ENCODE measurements around the gene RFX2.
A peak's percentile ranks its signal among the peaks of the same experiment; 100 is the strongest.
"Not testable (repeated sequence)": the region's sequence is repeated elsewhere in the genome, so short reads cannot be mapped to it uniquely, and the experiment has no call there.

The RFX2 gene

DNA sequence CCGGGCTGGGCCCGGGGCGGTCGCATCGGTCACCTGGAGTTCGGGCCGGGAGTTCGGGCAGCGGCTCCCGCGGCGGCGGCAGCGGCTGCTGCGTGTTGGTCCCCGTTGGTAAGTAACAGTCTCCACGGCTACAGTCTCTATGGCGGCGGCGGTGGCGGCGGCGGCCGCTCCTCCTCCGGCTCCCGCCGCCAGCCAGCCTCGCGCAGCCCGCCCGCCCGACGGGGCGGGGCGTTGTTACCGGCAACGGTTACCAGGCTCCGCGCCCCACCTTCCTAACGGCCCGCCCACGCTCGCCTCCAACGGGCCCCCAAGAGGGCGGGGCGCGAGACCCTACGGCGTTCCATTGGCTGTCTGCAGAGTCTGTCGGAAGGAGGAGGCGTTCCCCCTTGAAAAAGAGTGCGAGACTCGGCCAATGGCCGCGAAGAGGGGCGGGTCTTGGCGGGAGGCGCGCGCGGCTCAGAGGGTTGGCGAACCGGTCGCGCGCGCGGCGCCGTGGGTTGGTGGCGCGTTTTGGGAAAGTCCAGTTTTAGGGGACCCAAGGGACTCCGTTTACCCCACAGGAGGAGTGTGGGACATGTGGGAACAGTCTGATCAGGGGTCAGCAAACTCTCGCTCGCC, at the start of gene RFX2:
Gene RFX2, minus strand, starts transcription at position 141 of the 618 bp plus-strand sequence. CDS start 63,004 bp downstream, outside the sequence.
- DNase-seq, result peak; percentile 99

DNA sequence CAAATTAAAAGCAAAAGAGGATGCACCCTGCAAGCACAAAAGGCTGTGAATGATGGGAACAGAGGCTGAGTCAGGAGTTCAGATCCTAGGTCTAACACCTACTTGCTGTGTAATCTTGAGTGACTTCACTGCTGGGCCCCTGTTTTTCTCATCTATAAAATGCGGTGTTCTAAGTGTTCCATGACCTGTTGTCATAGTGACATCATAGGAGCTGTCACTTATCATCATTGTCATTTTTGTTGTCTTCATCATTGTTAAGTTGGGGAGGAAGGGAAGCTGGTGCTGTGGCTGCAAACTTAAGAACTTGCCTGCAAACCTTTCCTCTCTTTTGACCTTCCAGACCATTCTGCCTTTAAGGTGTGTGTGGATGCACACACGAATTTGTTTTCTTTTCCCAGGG, 45.7 kb upstream of the RFX2 start:
- DNase-seq, result no peak

DNA sequence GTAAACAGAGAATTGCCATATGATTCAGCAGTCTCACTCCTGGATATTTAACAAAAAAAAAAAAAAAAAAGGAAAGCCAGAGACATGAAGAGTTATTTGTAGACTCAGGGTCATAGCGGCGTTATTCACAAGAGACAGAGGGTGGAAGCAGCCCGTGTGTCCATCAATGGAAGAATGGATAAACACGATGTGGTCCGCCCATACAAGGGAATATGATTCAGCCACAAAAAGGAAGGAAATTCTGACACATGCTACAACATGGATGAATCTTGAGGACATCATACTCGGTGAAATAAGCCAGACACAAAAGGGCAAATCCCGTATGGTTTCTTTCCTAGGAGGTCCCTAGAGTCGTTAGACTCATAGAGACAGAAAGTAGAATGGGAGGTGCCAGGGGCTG, 40.0 kb upstream of the RFX2 start:
- DNase-seq, result no peak

DNA sequence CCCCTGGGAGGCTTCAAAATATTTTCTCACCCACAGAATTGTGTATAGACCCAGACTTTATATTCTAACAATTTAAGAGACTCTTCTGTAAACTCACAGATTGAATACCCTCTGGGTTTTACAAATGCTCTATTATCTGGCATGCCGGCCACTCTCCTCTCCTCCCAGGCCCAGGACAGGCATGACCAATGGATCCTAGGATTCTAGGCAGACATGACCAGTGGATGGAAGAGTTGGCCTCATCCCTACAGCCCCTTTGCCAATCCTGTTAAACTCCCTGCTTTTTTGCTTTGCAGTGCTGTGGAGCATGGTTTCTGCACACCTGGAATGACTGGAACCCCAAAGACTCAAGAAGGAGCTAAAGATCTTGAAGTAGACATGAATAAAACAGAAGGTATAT, 30.9 kb upstream of the RFX2 start:
- DNase-seq, result no peak

DNA sequence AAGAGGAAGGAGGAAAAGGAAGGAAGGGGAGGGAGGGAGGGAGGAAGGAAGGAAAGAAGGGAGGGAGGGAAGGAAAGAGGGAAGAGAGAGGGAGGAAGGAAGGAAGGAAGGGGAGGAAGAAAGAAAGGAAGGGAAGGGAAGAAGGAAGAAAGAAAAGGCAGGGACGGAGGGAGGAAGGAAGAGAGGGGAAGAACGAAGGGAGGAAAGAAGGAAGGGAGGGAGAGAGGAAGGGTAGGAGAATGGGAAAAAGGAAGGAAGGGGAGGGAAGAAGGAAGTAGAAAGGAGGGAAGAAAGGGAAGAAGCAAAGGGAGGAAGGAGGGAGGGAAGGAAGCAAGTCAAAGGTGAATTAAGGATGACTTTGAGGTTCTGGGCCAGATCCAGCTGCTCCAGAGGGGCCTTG, 28.2 kb upstream of the RFX2 start:
- no peak for DNase-seq

DNA sequence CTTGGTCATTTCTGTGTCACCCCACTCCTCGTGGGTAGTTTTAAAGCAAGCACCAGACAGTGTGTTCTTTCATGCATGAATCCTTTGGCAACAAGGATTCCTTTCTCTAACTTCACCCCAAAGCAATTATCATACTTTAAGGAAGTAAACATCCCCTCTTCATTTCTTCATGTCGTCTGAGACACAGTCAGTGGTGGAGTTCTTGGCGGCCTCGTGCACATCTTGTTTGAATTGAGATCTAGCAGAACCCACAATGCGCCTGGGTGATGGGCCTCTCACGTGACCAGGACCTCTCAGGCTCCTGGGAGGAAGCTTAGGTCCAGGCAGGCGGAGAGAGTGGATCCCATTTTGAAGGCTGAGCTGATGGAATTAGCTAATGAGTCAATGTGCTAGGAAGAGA, 27.8 kb upstream of the RFX2 start:
- DNase-seq, result no peak

DNA sequence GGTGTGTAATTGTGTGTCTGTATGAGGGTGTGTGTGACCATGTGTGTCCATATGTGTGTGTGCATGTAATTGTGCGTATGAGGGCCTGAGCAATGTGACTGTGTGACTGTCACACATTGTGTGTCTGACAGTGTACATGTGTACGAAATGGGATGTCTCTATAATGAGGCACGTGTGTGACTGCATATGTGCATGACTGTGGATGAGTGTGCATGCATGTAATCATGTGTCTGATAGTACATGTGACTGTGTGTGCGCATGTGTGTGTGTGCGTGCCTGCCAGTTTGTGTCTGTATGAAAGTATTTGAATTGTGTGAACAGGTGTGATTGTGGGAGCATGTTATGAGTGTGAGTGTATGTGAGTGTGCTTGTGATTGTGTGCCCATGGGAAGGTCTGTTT, 22.9 kb upstream of the RFX2 start:
- no peak for DNase-seq

DNA sequence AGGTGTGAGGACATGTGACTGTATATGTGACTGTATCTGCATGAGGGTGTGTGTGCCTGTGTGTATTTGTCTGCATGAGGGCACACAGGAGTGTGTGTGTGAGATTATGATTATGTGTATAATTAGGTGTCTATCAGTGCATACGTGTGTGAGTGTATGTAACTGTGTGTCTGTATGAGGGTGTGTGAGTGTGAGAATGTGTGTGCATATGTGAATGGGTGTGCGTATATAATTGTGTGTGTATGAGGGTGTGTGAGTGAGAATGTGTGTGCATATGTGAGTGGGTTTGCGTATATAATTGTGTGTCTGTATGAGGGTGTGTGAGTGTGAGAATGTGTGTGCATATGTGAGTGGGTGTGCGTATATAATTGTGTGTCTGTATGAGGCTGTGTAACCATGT, 22.2 kb upstream of the RFX2 start:
- no peak for DNase-seq

DNA sequence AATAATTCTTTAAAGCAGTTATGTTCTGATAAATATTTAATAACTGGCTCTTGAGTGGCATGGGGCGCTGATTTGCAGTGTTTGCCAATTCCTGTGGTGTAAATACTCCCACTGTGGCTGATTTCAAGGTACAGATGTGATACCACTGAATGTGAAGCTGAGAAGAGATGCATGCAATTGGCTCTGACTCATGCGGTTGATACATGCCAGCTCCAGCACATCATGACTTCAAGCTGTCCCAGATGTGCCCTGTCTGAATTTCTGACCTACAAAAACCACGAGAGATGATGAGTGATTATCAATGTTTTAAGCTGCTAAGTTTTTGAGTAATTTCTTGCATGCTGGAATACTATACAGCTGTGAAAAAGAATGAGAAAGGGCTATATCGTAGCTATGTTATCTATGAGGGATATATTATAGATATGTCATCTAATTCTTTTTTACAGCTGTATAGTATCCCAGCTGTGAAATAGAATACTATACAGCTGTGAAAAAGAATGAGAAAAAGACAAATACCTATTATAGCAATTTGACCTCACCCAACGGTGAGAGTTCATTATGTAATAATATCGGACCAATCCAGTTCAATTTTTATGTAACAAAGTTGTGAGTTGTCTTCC, 17.5 kb upstream of the RFX2 start:
- no peak for DNase-seq

DNA sequence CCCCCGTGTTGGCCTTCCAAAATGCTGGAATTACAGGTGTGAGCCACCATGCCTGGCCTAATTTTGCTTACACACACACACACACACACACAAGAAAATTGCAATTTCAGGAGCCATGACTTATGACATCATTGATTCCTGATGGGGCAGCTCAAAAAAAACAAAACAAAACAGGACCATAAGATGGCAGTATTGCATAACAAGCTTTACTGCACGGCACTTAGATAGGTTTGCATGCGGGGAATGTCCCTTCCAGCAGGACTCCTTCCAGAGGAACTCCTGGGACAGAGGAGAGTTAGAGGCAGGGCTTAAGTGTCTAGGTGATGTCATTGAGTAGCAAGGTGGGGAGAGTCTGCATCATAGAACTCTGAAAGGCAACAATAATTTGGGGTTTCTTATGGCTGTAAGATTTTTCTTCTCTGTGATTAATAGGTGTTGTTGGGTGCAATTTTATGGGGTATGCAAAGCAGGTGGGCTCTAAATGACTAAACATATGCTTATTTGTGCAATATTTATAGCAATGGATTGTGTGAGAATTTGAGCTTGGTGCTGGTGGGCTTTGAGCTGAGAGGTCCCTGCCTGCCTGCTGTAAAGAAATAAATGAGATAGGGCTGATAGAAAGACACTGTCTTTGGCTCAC, 16.2 kb upstream of the RFX2 start:
- peak; percentile 66 for DNase-seq

DNA sequence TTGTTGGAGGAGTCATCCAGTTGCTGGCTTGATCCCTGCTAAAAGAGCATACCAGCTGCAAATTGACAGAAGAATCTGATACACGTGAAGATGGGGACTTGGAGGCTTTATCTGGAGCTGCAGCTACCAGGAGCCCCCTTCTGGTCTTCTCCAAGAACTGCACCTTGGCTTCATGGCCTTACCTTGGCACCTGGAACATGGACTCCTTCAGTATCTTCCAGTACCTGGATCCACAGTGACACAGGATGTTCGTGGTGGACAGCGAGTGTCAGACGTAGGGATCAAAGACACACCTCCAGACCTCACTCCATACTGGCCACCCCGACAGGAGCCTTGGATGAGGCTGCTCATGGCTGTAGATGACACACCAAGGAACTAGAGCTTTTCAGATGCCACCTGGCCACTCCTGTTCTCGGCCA, 15.3 kb upstream of the RFX2 start:
- peak; percentile 80 for DNase-seq

DNA sequence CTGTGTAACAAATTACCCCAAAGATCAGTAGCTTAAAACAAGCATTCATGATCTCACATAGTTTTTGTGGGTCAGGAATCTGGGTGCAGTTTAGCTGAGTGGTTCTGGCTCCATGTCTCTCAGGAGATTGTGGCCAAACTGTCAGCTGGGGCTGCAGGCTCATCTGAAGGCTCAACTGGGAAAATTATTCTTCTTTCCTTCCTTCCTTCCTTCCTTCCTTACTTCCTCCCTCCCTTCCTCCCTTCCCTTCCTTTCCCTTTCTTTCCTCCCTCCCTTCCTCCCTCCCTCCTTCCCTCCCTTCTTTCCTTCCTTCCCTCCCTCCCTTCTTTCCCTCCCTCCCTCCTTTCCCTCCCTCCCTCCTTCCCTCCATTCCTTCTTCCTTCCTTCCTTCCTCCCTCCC, 8.7 kb upstream of the RFX2 start:
- no peak for DNase-seq

DNA sequence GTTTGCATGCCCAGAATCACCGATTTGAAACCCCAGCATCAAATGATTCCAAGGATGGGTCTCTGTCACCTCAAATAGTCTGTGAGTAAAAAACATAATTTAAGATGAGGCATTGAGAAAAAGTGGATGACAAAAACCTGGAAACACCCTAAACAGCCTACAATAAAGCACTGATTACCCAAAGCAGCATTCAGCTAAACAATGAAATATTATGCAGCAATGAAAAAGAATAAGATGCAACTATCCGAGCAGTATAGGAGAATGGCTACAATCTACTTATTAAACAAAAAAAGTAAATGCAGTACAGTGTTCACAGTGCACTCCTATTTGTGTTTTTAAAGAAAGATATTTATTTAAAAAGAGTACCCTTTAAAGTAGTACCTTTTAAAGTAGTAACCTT, 7.7 kb upstream of the RFX2 start:
- no peak for DNase-seq

DNA sequence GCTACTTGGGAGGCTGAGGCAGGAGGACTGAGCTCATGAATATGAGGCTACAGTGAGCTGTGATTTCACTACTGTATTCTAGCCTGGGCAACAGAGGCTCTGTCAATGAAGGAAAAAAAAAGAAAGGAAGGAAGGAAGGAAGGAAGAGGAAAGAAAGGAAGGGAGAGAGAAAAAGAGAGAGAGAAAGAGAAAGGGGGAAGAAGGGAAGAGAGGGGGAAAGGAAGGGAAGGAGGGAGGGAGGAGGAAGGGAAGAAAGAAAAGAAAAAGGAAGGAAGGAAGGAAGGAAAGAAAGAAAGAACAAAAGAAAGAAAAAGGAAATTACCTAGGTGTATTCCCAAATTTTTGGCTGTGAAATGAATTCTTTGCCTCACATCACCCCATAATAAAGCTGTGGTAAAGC, 7.2 kb upstream of the RFX2 start:
- no peak for DNase-seq

DNA sequence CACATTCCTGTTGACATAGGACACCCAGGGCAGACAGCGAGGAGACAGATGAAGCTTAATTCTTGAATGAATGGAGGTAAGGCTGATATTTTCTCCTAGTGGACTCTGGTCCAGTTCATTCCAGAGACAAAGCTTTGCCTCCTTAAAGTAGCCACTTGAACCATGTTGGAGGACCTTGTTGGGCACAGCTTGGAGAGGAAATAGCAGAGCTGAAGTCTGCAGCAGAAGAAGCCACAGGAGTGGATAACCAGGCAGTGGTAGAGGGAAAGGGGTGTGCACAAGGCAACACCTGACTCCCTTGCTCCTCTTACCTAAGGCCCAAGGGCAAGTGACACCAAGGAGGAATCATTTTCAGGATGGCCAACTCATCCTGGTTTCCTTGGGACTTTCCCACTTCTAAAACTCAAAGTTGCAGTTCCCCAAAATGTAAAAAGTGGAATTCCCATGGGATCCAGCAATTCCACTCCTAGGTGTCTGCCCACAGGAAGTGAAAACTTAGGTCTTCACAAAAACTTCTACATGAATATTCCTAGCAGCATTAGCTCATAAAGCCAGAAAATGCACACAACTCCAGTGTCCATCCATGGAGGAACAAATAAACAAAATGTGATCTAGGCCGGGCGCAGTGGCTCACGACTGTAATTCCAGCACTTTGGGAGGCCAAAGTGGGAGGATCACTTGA, 6.6 kb upstream of the RFX2 start:
- no peak for DNase-seq

DNA sequence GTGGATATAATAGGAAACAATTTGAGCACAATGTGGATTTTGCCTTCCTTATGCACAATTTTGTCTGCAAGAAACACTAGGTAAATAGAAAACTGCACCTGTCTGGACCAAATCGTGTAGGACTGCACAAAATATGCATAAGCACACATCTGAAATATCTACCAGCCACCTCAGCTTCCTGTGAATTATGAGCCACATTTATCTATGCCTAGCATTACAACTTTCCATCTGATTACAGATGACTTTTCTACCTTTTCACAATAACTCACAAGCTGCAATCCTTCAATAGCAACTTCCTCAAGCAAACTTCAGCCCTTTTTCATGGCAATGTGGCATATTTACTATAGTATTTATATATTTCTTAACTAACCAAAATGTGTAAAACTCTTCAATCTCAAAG, 5.7 kb upstream of the RFX2 start:
- no peak for DNase-seq

DNA sequence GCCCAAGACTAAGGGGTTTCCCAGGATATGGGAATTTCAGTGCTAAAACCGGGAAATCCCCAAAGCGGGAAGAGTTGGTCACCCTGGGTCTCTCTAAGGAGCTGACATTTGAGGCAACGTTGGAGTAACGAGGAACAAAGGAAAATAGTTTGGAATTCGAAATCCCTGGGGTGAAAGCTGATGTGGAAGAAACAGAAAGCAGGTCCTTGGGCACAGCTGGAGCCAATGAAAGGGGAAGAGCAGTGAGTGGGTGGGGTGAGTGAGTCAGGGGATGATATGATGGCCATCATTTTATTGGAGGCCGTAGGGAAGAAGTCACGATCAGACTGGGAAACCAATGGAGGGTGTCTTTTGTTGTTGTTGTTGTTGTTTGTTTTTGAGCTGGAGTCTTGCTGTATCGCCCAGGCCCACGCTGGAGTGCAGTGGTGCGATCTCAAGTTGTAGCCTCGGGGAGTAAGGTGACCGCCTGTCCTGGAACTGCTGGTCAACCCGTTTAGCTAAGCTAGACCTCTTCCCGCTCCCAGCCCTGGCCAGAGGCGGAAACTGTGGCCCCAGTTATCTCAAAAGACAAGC, 3.4 kb upstream of the RFX2 start:
- DNase-seq, result no peak

DNA sequence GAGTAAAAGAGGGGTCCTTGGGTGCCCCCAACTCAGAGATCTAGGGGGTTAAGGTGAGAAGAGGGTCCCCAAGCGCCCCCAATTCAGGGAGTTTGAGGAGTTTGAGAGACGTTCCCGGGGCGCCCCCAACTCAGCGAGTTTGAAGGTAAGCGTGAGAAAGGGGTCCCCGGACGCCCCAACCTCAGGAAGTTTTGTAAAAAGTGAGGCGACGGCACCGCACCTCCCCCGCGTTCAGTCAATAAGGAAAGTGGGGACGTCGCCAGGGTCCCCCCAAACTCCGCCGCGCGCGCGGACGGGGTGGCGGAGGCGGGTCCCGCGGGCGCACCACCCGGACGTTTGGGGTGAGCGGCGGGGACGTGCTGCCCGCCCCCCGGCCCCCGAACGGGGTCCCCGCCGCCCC, 353 bp downstream of the RFX2 start:
- DNase-seq, result no peak

DNA sequence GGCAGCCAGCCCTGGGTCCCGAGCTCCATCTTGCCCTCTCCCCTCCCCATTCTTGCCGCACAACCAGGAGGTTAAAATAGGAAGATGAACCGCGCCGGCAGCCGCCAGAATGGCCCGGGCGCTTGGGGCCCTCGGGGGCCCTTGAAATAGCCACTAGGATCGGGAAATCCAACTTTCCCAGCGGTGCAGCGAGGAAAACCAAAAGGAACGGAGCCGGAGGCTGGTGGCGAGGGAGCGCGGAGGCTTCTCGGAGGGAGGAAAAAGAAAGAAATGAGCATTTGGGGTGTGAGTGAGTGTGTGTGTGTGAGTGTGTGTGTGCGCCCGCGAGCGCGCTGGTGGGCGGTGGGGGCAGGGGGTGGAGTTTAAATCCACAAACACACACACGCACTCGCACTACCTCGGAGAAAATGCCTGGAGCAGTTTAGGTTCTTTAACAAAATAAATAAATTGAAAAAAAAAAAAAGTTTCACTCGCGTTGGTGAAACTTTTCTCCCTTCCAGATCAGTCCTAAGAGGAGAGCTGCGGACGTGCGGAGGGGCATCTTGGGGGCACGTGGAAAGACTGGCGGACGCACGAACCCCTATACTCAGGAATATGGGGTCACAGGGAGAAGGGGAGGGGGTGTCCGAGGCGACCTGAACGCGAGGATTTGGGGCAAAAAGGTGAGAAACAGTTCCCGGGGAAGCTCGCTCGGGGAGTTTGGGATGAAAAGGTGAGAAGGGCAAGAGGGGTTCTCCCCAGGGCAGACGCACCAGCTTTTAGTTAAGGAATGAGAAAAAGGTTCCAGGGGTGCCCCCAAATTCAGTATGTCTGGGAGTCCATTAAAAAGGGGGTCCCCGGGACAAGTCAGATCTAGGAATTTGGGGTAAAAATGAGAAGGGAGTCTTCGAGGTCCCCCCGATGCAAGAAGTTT, 1.3 kb downstream of the RFX2 start:
- DNase-seq, result peak; percentile 58

DNA sequence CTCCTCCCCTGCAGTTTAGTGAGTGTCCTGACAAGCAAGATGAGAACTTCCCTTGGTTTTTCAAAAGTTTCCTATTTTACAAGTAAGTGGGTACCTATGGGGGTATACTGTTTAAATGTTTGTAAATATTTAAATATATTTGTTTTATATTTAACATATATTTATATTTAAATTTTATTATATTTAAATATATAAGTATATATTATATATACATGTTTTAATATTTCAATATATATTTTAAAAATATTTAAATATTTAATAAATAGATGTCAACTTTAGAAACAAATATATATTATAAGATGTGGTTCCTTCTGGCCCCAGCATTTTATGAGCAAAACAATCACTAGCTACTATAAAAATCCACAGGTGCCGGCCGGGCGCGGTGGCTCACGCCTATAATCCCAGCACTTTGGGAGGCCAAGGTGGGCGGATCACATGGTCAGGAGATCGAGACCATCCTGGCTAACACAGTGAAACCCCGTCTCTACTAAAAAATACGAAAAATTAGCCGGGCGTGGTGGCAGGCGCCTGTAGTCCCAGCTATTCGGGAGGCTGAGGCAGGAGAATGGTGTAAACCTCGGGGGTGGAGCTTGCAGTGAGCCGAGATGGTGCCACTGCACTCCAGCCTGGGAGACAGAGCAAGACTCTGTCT, 3.5 kb downstream of the RFX2 start:
- DNase-seq, result not testable (repeated sequence)

DNA sequence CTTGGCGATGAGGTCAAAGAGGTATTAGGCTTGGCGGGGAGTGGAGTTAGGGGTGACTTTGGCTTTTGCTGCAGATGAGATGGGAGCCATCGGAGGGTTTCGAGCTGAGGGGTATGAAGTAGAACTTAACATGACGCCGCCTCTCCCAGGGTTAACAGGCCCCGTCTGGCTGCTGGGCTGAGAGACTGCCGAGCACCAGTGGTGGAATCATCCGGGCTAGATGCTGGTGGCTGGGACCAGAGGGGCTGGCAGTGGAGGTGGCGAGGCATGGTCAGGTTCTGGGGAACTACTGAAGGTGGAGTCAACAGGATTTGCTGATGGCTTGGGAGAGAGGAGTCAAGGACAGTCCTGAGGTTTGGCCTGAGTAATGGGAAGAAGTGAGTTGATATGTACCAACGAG, 4.9 kb downstream of the RFX2 start:
- no peak for DNase-seq

DNA sequence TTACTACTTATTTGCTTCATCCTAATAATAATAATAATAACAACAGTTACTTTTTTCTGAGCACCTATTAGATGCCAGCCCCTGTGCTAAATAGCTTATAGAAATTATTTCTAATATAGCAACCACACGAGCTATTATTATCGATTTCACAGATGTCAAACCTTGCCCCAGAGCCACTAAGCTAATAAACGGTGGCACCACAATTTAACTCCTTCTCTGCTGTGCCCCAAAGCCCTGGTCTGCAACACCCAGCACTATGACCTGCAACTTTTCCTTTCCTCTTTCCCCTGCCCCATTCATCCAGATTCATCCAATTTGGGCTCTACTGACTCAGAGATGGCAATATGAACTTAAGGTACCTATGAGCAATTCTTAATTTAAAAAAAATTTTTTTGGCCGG, 6.4 kb downstream of the RFX2 start:
- DNase-seq, result no peak

All from islet precursor cell (in vitro differentiated cells).